Lower leg skin (tissue), 3 donors: Measurements from ENCODE around the gene CLSTN2.

ENCODE experiments used
- POLR2A ChIP-seq, 2 donors: fragments of 450-650 bp; IDR thresholded peaks; one replicate each; pipeline ENCODE4 v1.6.1; 2016 to 2017; ENCODE audit warnings: antibody characterized with exemption in 2 of 2, mild to moderate bottlenecking in 1 of 2, moderate library complexity in 1 of 2
- TF ChIP-seq, protein P1 (sequence below), 3 donors: fragments of 450-650 bp; IDR thresholded peaks; one replicate each; pipeline ENCODE4 v1.5.1; 2016; ENCODE audit warnings: antibody characterized with exemption in 3 of 3, mild to moderate bottlenecking in 3 of 3, moderate library complexity in 2 of 3

DNA sequence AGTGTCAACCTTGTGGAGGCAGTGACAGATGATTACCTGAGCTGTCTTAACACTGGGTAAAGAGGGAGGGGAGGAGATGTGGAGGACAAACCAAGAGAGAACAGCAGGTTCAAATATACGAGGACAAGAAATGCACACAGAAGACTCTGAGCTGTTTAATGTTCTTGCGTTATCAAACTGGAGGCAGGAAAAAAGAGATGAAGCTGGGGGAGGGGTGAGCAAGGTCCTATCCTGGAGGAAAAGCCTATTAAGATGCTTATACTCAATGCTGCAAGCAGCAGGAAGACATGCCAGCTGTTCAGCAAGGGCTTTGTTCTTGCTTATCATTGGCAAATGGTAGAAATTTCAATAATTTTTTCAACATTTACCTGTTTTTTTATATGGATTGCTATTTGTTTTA lies 397.1 kb downstream of the CLSTN2 start:
- TF ChIP-seq, protein P1, sequence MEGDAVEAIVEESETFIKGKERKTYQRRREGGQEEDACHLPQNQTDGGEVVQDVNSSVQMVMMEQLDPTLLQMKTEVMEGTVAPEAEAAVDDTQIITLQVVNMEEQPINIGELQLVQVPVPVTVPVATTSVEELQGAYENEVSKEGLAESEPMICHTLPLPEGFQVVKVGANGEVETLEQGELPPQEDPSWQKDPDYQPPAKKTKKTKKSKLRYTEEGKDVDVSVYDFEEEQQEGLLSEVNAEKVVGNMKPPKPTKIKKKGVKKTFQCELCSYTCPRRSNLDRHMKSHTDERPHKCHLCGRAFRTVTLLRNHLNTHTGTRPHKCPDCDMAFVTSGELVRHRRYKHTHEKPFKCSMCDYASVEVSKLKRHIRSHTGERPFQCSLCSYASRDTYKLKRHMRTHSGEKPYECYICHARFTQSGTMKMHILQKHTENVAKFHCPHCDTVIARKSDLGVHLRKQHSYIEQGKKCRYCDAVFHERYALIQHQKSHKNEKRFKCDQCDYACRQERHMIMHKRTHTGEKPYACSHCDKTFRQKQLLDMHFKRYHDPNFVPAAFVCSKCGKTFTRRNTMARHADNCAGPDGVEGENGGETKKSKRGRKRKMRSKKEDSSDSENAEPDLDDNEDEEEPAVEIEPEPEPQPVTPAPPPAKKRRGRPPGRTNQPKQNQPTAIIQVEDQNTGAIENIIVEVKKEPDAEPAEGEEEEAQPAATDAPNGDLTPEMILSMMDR (IDR thresholded peaks at IDR 0.05) = no peak
- TF ChIP-seq POLR2A (IDR thresholded peaks at IDR 0.05) = no peak
